CD4-positive, alpha-beta T cell treated with Interleukin-4 for 1 hour (primary cell): ENCODE results near the gene CLEC16A.

ENCODE experiments used
- DNase-seq, 2 donors: peaks; one replicate each; pipeline ENCODE4 v3.0.0-alpha.2; 2020 to 2022

CLEC16A gene

GRCh38 chr16:11164482-11165270 is 220.3 kb downstream of the CLEC16A start:
- no peak for DNase-seq

GRCh38 chr16:11165349-11165748 is 221.0 kb downstream of the CLEC16A start:
- DNase-seq, result no peak

- no peak for DNase-seq
These were observed 221.7 kb downstream of the CLEC16A start for GRCh38 chr16:11165894-11166665.

- no peak for DNase-seq
These were observed 223.2 kb downstream of the CLEC16A start for GRCh38 chr16:11167581-11167980.

GRCh38 chr16:11168386-11169051 is 224.2 kb downstream of the CLEC16A start:
- no peak for DNase-seq

GRCh38 chr16:11169641-11170040 is 225.3 kb downstream of the CLEC16A start:
- DNase-seq, result no peak

- no peak for DNase-seq
These were observed 225.8 kb downstream of the CLEC16A start for GRCh38 chr16:11170201-11170600.

GRCh38 chr16:11170696-11171447 is 226.5 kb downstream of the CLEC16A start:
- DNase-seq, result no peak

GRCh38 chr16:11171448-11171709 is 227.0 kb downstream of the CLEC16A start:
- no peak for DNase-seq

- DNase-seq, result no peak
These were observed 227.5 kb downstream of the CLEC16A start for GRCh38 chr16:11171757-11172299.

- DNase-seq, result no peak
These were observed 229.1 kb downstream of the CLEC16A start for GRCh38 chr16:11173426-11173825.

GRCh38 chr16:11174141-11174540 is 229.8 kb downstream of the CLEC16A start:
- no peak for DNase-seq

- no peak for DNase-seq
These were observed 230.9 kb downstream of the CLEC16A start for GRCh38 chr16:11175106-11175786.

- no peak for DNase-seq
These were observed 231.5 kb downstream of the CLEC16A start for GRCh38 chr16:11175787-11176341.

- no peak for DNase-seq
These were observed 233.3 kb downstream of the CLEC16A start for GRCh38 chr16:11177578-11178160.

- DNase-seq, result no peak
These were observed 234.1 kb downstream of the CLEC16A start for GRCh38 chr16:11178424-11178823.

GRCh38 chr16:11179574-11179973 is 235.2 kb downstream of the CLEC16A start:
- no peak for DNase-seq

GRCh38 chr16:11180489-11180888 is 236.1 kb downstream of the CLEC16A start:
- peak in 1 of 2 donors; percentile 32 for DNase-seq

GRCh38 chr16:11181242-11181898 is 237.0 kb downstream of the CLEC16A start:
- DNase-seq, result no peak

- peak; percentile 21 to 74 for DNase-seq
These were observed 237.5 kb downstream of the CLEC16A start for GRCh38 chr16:11181899-11182279.

- no peak for DNase-seq
These were observed 238.0 kb downstream of the CLEC16A start for GRCh38 chr16:11182411-11182810.
